ENCODE results near the gene TRPM4.
"Not testable (repeated sequence)": the region's sequence is repeated elsewhere in the genome, so short reads cannot be mapped to it uniquely, and the experiment has no call there.

TRPM4 gene

DNA sequence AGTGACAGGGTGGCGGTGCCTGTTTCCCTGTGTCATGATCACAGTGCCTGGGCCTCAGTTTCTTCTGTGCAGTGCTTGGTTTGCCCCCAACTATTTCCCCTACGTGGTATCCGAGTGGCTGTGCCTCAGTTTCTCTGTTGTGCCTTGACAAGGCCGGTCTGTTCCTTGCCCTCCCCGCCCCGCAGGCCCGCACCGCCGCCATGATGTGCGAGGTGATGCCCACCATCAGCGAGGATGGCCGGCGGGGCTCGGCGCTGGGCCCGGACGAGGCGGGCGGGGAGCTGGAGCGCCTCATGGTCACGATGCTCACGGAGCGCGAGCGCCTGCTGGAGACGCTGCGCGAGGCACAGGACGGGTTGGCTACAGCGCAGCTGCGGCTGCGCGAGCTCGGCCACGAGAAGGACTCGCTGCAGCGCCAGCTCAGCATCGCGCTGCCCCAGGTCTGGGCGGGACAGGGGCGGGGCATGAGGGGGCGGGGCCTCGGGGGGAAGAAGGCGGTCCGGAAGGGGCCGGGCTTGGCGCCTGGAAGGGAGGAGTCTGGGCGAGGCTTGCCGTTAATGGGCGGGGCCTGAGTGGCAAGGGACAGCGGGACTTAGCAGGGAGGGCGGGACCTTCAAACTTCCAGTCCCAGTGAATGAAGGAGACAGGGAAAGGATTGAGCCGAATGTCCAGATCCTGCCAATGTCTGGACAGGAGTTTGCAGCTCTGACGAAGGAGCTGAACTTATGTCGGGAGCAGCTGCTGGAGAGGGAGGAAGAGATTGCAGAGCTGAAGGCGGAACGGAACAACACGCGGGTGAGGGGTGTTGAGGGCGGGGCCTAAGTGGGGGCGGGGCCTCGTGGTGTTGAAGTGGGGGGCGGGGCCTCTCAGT, 29.7 kb upstream of the TRPM4 start:
- peak; percentile 91 to 98 for DNase-seq

DNA sequence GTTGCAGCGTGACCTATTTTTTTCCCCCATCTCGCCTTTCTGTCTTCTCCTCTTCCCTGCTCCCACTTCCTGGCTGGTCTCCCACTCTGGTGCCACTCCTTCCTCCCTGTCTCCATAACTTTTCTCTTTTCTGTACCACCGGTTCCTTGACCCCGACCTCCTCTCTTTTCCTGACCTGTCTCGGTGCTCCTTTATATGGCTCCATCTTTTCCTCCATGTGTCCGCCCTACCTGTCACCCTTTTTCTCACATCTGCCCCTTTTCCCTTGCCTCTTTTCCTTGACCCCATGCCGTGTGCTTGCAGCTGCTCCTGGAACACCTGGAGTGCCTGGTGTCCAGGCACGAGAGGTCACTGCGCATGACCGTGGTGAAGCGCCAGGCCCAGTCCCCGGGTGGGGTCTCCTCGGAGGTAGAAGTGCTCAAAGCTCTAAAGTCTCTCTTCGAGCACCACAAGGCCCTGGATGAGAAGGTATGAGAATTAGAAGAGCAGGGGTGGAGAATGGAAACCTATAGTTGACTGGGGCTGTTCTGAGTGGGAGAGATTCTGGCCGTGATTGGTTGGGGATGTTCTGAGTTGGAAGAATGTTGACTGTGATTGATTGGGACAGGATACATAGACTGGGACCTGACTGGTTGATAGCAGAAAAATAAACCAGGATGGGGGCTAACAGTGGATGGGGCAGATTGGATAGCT, 28.9 kb upstream of the TRPM4 start:
- peak in 1 of 2 experiments; percentile 48 for DNase-seq

DNA sequence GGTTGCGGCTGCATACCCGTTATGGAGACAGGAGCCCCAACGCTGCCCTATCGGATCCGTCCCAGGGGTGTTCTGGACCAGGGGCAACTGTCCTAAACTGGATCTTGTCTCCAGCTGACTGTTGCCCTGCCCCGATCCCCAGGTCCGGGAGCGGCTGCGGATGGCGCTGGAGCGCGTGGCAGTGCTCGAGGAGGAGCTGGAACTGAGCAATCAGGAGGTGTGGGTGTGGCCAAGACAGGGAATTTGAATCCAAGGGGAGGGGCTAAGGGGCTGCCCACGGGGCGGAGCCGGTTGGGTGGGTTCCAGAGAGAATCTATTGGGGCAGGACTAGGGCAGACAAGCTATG, 28.4 kb upstream of the TRPM4 start:
- peak; percentile 76 to 77 for DNase-seq

DNA sequence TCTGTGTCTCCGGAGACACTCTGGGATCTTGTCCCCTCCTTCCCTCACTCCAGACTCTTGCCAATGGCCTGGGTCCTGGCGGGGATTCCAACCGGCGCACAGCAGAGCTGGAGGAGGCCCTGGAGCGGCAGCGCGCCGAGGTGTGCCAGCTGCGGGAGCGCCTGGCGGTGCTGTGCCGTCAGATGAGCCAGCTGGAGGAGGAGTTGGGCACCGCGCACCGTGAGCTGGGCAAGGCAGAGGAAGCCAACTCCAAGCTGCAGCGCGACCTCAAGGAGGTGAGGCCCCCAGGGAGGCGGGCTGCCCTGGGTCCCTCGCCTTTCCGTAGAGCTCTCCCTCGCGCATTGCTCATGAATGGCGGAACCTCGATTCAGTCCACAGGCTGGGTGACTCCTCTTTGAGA, 27.3 kb upstream of the TRPM4 start:
- DNase-seq, result no peak

DNA sequence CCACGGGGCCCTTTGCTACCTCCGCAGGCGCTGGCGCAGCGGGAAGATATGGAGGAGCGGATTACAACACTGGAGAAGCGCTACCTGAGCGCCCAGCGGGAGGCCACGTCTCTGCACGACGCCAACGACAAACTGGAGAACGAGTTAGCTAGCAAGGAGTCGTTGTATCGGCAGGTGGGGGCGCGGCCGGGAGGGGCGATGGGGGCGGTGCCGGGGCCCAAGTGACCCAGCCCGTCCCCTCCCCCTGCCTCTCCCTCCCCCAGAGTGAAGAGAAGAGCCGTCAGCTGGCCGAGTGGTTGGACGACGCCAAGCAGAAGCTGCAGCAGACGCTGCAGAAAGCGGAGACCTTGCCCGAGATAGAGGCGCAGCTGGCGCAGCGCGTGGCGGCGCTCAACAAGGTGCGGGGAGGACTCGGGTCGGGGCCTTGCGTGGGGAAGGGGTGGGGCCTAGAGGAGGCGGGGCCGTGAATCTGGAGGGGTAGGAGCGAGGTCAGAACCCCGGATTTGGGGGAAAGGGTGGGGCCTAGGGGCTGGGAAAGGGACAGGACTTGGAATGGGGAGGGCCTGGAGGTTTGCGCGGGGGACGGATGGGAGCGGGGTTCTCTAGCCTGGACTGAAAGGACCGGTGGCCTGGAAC, 24.5 kb upstream of the TRPM4 start:
- DNase-seq, result no peak

DNA sequence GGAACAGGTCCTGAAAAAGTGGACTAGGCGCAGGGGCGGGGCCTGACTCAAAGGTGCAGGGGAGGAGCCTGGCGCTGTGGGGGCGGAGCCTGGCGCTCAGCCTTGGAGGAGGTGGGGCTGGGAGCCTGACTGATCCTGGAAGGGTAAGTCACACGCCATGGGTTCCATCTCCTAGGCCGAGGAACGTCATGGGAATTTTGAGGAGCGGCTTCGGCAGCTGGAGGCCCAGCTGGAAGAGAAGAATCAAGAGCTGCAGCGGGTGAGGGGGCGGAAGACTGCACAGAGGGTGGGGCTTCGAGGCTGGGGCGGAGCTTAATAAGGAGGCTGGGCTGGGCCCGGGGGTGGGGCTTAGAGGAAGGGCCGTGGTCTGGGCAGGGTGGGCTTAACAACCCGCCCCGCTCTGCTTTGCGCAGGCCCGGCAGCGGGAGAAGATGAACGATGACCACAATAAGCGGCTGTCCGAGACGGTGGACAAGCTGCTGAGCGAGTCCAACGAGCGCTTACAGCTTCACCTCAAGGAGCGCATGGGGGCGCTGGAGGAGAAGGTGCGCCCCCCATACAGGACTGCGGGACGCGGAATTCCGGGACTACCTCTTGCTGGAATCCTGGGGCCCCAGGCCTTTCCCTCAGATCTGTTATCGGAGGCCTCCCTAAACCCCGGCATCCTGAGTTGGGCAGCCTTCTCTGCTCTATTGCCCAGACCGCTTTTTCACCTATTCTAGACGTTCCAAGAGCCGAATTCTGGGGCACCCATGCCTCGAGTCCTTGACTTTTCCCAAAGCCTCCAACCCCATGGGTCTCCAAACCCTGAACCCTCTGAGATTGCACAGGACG, 23.8 kb upstream of the TRPM4 start:
- DNase-seq, result no peak

DNA sequence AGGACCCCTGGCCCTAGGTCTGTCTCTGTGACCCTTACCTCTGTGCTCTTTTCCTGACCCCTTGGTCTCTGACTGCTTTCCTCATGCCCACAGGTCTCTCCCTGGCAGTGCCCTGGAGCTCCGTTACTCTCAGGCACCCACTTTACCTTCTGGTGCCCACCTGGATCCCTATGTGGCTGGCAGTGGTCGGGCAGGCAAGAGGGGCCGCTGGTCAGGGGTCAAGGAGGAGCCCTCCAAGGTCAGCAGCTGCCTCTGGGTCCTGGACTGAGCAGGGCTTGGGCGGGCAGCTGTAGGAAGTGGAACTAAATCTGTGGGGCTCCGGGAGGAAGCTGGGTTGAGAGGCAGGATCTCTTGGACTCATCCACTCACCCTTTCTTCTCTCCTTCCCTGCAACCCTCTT, 21.9 kb upstream of the TRPM4 start:
- DNase-seq, result no peak

DNA sequence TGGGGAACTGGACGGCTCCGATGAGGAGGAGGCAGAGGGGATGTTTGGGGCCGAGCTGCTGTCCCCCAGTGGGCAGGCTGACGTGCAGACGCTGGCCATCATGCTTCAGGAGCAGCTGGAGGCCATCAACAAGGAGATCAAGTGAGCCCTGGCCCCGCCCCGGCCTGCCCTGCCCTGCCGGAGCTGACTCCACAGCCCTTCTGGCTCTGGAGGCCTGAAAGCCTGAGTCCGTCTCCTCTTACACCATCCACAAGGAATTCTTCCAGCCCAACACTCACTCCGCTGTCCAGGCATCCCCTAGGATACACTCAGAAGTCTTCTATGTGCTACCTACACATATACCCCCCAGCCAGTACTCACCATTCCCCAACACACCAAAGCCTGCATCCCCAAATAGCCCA, 20.8 kb upstream of the TRPM4 start:
- no peak for DNase-seq

DNA sequence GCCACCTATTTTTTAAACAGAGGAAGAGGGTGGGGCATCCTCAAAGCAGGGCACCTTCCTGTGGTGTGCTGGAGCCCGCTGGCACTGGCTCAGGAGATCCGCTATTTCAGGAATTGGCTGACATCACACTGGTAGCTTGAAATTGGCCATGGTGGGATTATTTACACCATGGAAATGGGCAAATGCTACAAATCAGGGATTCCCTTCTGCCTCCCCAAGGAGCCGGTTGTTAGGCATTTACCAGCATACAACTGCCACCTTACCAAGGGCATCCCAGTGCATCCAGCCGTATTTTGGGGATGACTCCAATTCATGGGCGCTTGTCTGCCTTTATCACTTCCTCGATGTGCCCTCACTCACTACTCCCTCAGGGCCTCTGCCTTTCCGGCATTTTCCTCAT, 16.6 kb upstream of the TRPM4 start:
- no peak for DNase-seq

DNA sequence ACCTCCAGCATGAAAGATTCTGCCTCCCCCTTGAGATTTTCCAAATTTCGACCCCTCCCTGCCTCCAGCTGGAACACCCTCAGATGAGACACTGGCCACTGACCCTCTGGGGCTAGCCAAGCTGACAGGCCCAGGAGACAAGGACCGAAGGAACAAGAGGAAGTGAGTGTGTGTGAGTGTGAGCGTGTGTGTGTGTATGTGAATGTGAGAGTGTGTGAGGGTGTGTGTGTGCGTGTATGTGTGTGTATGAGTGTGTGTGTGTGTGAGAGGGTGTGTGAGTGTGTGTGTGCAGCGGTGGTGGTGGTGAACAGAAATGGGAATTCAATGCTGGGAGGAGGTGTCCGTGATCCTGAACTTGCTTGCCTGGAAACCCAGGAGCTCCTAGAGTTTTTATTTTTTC, 16.2 kb upstream of the TRPM4 start:
- no peak for DNase-seq

DNA sequence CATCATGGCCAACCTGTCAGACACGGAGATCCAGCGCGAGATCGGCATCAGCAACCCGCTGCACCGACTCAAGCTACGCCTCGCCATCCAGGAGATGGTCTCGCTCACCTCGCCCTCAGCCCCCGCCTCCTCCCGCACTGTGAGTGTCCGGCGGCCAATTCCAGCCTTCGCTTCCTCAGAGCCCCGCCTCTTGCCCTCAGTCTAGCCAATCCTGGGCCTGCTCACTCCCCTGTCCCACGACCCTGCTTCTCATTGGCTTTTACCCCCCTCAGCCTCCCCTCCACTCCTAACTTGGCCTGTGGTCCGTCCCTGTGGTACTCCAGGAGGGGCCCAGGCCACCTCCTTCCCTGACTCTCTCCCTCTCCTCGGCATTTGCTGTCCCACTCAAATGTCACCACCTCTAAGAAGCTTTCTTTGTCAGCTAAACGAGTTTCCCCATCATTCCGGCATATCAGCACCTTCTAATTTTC, 14.7 kb upstream of the TRPM4 start:
- DNase-seq, result peak; percentile 81 to 86

DNA sequence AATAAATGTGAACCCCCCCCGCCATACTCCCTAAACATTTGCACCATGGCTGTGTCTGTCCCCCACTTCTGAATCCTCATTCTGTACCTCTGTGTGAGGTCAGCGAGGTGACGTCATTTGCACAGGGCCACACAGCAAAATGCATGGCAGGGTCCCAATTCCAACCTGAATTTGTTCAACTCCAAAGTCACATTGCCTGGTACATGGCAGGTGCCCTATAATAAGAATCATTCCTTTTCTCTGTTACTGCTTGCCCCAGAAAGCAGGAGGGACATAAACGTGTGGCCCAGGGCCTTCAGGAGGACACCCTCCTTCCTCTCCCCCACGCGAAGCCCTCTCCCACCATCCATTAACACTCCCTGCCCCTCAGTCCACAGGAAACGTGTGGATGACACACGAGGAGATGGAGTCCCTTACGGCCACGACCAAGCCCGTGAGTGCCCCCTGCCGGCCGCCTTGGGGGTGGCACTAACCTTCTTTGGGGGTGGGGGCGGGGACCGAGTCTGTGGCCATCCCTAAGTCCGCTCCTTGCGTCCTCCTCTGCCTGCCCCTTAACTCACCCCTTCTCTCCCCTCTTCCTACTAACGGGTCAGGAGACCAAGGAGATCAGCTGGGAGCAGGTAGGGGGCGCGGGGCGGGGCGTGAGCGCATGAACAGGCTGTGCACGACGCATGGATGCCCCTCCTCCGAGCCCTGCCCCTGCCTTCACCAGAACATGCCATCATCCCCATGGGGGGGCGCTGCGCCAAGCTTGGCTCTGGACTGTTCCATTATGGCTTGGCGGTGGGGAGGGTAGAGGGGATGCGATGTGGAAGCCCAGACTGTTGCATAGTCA, 11.8 kb upstream of the TRPM4 start:
- DNase-seq, result peak; percentile 33 to 37

DNA sequence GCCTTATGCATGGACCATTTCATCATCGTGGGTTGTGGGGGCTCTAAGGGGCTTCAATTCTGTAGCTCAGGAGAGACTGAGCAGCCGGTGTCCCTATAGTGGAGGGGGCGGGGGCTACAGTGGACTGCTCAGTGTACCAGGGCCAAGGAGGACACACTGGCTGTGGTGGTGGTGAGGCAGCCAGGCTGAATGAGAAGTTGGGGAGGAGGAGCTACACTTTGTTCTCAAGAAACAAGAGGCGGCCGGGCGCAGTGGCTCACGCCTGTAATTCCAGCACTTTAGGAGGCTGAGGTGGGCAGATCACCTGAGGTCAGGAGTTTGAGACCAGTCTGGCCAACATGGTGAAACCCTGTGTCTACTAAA, 11.2 kb upstream of the TRPM4 start:
- DNase-seq, result not testable (repeated sequence)

DNA sequence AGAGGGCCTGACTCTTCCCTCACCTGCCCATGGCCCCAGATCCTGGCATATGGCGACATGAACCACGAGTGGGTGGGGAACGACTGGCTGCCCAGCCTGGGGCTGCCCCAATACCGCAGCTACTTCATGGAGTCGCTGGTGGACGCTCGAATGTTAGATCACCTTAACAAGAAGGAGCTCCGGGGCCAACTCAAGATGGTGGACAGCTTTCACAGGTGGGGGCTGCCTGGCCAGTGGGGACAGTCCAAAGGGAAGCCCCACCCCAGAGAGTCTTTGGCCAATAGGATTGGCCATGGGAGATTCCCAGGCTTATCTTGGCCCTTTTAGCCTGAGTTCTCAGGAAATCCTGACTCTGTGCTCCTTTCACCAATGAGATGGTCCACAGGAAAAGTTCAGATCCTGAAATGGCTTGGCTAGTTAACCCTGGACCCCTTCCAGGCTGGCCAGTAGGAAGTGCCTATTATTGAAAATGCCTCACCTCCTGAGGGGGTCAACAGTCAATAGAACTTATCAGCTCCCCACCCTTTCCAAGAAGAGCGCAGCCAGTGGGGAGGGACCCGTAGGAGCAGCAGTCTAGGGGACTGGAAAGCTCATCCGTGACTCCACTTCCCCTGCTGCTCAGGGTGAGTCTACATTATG, 9.4 kb upstream of the TRPM4 start:
- no peak for DNase-seq

DNA sequence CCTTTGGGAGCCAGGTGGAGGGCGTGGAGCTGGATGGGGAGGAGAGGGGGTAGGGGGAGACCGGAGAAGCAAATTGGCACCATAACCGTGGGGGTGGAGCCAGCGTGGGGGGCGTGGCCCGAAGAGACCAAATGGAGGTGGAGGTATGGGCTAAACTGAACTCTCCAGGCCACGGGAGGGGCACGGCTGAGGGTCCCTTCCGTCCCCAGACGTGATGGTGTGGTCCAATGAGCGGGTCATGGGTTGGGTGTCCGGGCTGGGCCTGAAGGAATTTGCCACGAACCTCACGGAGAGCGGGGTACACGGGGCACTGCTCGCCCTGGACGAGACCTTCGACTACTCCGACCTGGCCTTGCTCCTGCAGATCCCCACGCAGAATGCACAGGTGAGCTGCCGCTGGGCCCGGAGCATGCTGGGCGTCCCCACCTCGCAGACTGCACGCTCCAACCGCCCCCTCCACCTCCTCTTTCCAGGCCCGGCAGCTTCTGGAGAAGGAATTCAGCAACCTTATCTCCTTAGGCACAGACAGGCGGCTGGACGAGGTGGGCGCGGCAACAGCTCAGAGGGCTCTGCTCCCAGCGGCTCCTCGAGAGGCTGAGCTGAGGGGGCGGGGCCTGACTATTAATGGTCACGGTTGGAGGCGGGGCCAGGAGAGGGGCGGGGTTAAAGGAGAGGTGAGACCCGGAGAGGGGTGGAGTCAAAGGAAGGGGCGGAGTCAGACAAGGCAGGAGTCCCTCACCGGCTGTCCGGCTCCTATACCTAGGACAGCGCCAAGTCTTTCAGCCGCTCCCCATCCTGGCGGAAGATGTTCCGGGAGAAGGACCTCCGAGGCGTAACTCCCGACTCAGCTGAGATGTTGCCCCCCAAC, 8.6 kb upstream of the TRPM4 start:
- DNase-seq, result peak; percentile 80 to 90

DNA sequence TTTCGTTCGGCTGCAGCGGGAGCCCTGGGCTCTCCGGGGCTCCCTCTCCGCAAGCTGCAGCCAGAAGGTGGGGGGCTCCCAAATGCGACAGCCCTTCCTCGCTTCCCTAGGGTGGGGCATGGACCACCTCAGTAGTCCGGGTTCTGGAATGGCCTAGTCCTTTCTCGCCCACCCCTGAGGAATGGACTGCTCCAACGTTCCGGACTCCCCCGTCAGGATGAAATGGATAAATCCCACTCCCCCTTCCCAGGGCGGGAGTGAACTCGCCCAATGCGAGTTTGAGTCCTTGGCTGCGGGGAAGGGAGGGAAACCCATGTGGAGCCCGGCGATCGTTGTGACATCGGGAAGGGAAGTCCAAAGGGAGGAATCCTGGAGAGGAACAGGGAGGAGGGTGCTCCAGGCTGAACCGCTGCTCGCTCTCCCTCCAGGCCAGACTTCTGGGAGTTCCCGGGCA, 7.9 kb upstream of the TRPM4 start:
- peak; percentile 50 to 58 for DNase-seq

DNA sequence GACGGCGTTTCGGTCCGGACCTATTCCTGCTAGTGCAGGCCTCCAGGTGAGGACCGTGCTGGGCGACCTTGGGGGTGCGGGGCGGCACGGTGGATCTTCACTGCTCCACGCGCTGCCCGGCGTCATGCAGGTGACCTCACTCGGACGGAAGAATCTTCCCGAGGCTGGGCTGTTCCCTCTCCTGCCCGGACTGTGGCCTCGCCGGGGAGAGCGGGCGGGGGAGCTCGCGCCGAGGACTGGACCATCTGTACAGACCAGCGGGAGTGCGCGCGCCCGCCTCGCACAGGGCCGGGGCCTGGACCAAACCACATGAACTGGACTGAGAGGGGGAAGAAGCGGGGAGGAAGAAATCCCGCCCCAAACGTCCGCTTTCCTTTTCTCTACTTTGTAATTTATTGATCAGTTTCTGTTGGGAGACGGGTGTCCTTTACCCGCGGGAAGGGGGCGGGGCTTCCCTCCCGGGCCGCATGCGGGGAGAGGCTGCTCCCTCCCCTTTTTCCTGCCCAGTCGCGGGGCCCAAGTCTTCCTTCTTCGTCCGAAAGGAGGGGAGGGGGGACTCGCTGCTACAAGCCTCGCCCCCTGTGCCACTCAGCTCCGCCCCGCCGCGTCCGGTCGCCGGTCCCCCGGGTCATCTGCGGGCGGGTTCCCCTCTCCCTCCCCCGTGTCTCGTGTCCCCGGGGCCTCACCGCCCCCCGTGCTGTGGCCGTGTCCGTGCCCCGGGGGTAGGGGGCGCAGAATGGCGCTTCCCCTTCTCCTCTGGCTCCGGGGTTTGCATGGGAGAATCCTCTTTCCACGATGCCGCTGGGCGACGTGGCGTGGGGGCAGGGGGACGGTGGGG, 7.3 kb upstream of the TRPM4 start:
- DNase-seq, result peak; percentile 81 to 87

DNA sequence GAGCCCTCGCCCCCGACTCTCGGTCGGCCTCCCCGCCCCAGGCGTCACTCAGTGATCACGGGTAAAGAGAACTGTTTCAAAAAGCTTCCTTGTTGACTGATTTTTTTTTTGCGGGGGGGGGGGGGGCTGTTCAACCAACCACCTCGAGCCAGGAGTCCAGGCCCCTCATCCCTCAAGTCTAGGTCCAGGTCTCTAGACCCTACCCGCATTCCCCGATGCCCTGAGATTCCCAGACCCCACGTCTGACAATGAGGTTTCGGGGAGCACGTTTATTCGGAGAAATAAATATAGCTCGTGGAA, 6.7 kb upstream of the TRPM4 start:
- DNase-seq, result no peak

DNA sequence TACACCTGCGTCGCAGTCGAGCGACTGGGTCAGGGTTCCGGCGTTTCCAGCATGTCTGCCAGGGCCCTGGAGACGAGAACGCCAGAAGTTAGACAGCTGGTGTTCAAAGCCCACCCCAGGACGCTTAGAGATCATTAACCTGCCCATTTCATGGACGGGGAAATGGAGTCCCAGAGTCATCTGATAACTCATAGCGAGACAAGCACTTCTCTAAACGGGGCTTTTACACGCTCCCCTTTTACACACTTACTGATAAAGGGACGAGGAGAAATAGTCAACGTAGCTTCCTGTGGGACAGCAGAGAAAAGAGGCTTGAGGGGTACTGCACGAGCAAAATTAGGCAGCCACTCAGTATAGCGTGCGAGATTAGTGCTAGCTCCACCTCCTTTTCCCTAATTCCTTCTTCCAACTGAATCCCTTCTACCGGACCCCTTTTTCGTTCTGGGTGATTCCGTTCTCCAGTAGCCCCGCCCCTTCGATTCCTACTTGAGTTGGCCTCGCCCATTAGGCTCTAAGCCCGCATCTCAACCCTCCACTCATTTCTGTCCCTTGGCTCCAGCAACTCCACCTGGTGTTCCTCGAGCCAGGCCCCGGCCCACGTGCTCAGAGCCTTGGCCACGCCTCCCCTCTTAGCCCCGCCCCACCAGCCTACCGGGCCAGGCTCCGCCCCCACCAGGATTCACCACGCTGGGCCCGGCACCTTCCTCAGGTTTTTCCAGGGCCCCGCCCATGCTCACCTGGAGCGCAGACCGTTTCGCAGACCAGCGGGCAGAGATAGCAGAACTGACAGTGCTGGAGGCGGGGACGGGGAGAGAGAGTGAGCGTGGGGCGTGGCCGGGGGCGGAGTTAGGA, 6.1 kb upstream of the TRPM4 start:
- peak; percentile 77 to 84 for DNase-seq

Data from SHP77 (cell line).